Panc1 (cell line): ENCODE results near the gene ARHGAP25. TPM values are rescaled to one million over a fixed set of nuclear protein-coding genes. Genes with fewer than 3 reads are reported as not detected.

ENCODE experiments used
- ATAC-seq: fragments of 200-7000 bp; cut with Tn5 transposase; 2 replicates; pipeline ENCODE4 v1.9.1; 2020; ENCODE audit warnings: mild to moderate bottlenecking, moderate library complexity
- BruUV-seq: library from RNA; stranded (reverse); fragments of 400-500 nt; replicated peaks from 2 replicates; lab custom pipeline; 2021; lab: Mats Ljungman, UMichigan
- CTCF ChIA-PET: fragments of 300-600 bp; sonication (Branson Sonifier 250); formaldehyde crosslinking; loops from one replicate; lab custom pipeline; 2022; ENCODE audit warnings: antibody characterized with exemption; lab: Charles Lee
- POLR2A ChIA-PET: fragments of 300-600 bp; sonication (Branson Sonifier 250); formaldehyde crosslinking; loops from one replicate; lab custom pipeline; 2022; ENCODE audit warnings: antibody characterized with exemption; lab: Charles Lee
- DNase-seq: peaks from one replicate; pipeline ENCODE4 v3.0.0-alpha.2; 2010; ENCODE audit warnings: low read depth, low spot score
- H3K27ac ChIP-seq: 2 replicates; pipeline ENCODE4 v1.5.1; 2011; ENCODE audit warnings: mild to moderate bottlenecking, low read length, inconsistent platforms
- H3K27me3 ChIP-seq: fragments of 200-500 bp; sonication (Bioruptor generic); 2 replicates; pipeline ENCODE4 v1.6.0; 2014; ENCODE audit warnings: low read length, inconsistent platforms; ENCODE audit not compliant: control insufficient read depth, insufficient read depth
- H3K36me3 ChIP-seq: fragments of 200-500 bp; sonication (Bioruptor generic); 2 replicates; pipeline ENCODE4 v1.5.1; 2014; ENCODE audit warnings: inconsistent platforms, mild to moderate bottlenecking, low read length, moderate library complexity; ENCODE audit not compliant: control insufficient read depth, insufficient read depth
- H3K4me1 ChIP-seq: 2 replicates; pipeline ENCODE4 v1.5.1; 2011; ENCODE audit warnings: inconsistent platforms, mild to moderate bottlenecking, low read length, moderate library complexity; ENCODE audit not compliant: control insufficient read depth, insufficient read depth
- H3K4me3 ChIP-seq, 2 experiments: 2 replicates each; pipeline ENCODE4 v1.5.1; 2011 to 2012; ENCODE audit warnings: low read depth in 2 of 2, low read length in 2 of 2, mild to moderate bottlenecking in 2 of 2, inconsistent platforms in 1 of 2, moderate library complexity in 1 of 2
- H3K9me3 ChIP-seq: fragments of 200-500 bp; sonication (Bioruptor generic); 2 replicates; pipeline ENCODE4 v1.5.1; 2014; ENCODE audit warnings: low read depth, mild to moderate bottlenecking, inconsistent platforms, low read length, moderate library complexity; ENCODE audit not compliant: control insufficient read depth, insufficient read depth
- CTCF ChIP-seq: fragments of 450-650 bp; IDR thresholded peaks from 2 replicates; pipeline ENCODE4 v1.5.1; 2017; ENCODE audit warnings: mild to moderate bottlenecking
- POLR2AphosphoS5 ChIP-seq: IDR thresholded peaks from 2 replicates; pipeline ENCODE4 v1.6.1; 2012; ENCODE audit warnings: mild to moderate bottlenecking, low read depth, low read length, moderate library complexity
- REST ChIP-seq, 2 experiments: IDR thresholded peaks; 2 replicates each; pipeline ENCODE4 v1.6.1; 2011 to 2012; ENCODE audit warnings: low read depth in 2 of 2, control low read depth in 1 of 2, low read length in 1 of 2, mild to moderate bottlenecking in 1 of 2, moderate library complexity in 1 of 2; ENCODE audit not compliant: insufficient read depth in 1 of 2
- SIN3A ChIP-seq: IDR thresholded peaks from 2 replicates; pipeline ENCODE4 v1.6.1; 2012; ENCODE audit warnings: low read depth, mild to moderate bottlenecking, low read length, moderate library complexity, borderline replicate concordance; ENCODE audit not compliant: insufficient read depth
- TCF7L2 ChIP-seq: IDR thresholded peaks from 2 replicates; pipeline ENCODE4 v1.6.1; 2011; ENCODE audit warnings: mild to moderate bottlenecking, low read depth, low read length, inconsistent platforms
- in situ Hi-C: cut with HindIII; loops from 2 replicates; pipeline ENCODE4 v1.10.0; 2016; ENCODE audit warnings: low sequenced_read_pairs, low pct_unique_long_range_greater_than_20kb
- intact Hi-C: fragments of 100-400 bp; cut with micrococcal nuclease; formaldehyde crosslinking; loops from one replicate; pipeline ENCODE4 v1.10.0; 2022; ENCODE audit not compliant: unreplicated experiment
- total RNA-seq: library from RNA; stranded (reverse); gene quantifications from one replicate; pipeline ENCODE4 v1.2.1, GENCODE V29; 2021; ENCODE audit not compliant: unreplicated experiment

ARHGAP25 gene
- total RNA-seq, 1 experiment from 2014 or later = 0.49 TPM

DNA sequence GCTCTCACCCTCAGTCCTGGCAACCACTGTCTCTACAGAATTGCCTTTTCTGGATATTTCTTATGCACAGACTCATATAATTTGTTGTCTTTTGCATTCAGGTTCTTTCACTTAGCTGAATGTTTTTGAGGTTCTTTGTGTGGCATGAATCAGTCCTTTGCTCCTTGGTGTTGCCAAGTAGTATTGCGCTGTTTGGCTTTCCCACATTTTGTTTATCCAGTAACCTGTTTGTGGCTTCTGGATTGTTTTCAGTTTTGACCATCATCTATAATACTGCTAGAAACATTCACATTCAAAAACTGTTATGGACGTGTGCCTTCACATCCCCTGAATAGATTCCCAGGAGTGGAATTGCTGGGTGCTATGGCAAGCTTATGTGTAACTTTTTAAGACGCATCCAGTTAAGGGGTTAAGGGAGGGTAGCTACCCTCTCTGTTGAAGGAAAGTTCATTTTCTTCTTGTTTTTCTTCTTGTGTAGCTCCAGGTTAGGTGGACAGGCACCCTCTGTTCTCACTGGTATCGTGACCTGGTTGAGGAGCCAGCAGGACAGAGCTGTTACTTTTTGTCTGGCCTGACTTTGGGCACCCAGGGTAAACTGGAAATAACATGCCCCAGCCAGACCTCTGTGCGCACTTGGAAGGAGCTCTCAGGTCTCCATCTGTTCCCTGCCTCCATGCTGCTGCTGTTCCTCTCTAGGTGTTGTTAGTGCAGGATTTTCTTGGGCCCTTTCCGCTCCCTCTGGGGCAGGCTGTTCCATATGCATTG, 29.6 kb downstream of the ARHGAP25 start:
- ChIA-PET CTCF (no interaction called here), POLR2A (no interaction called here)
- no peaks in the 10 kb centered on the region; the same call in none of the 2 replicates for H3K4me1 ChIP-seq
- H3K4me3 ChIP-seq = peak overlapping the region in 1 of 2 experiments; percentile 1; a peak in 1 of 4 replicates
- no peak for DNase-seq
- 0 out of 2 replicates have a peak, but pooled peaks have one; percentile 17 for ATAC-seq
- no peak overlapping the region for H3K27ac ChIP-seq
- in situ Hi-C loops (no loop called here), intact Hi-C loops (no loop called here)
- BruUV-seq = no TSS peak
- no peaks in the 10 kb centered on the region for H3K36me3 ChIP-seq
- no peaks in the 10 kb centered on the region for H3K9me3 ChIP-seq
- H3K27me3 ChIP-seq = no peaks in the 10 kb centered on the region
- TF ChIP-seq CTCF (no peak), POLR2AphosphoS5 (no peak), REST (IDR thresholded peaks at IDR 0.05; ENCODE audit: insufficient read depth in 1 of 2, low read depth in 2 of 2, low read length in 1 of 2) (no peak)

GRCh38 chr2:68764806-68765311, 30.2 kb downstream of the ARHGAP25 start:
- no peaks in the 10 kb centered on the region for H3K36me3 ChIP-seq
- CTCF ChIA-PET = no interaction called here
- BruUV-seq = no TSS peak
- H3K27ac ChIP-seq = no peak overlapping the region
- H3K4me1 ChIP-seq = no peaks in the 10 kb centered on the region; the same call in none of the 2 replicates
- ATAC-seq = no peak
- H3K4me3 ChIP-seq = peak overlapping the region; percentile 1 to 5; a peak in 2 of 4 replicates
- H3K9me3 ChIP-seq = no peaks in the 10 kb centered on the region
- TF ChIP-seq CTCF (no peak), POLR2AphosphoS5 (no peak), REST (IDR thresholded peaks at IDR 0.05; ENCODE audit: insufficient read depth in 1 of 2, low read depth in 2 of 2, low read length in 1 of 2) (no peak), TCF7L2 (no peak), SIN3A (no peak)
- intact Hi-C loops = no loop called here
- POLR2A ChIA-PET = no interaction called here
- in situ Hi-C loops = no loop called here
- H3K27me3 ChIP-seq = no peaks in the 10 kb centered on the region
- DNase-seq = no peak
